RWPE2 (cell line): ENCODE data around the gene TMUB2.

Source experiments
- ATAC-seq: fragments of 200-7000 bp; cut with Tn5 transposase; 3 replicates; pipeline ENCODE4 v1.9.1; 2021; ENCODE audit warnings: low read depth
- DNase-seq: peaks from one replicate; pipeline ENCODE4 v3.0.0-alpha.2; 2020; ENCODE audit warnings: low spot score
- H3K27ac ChIP-seq: fragments of 450-650 bp; 2 replicates; pipeline ENCODE4 v1.5.1; 2017; ENCODE audit warnings: mild to moderate bottlenecking; ENCODE audit not compliant: poor library complexity, severe bottlenecking
- H3K27me3 ChIP-seq: fragments of 250-450 bp; sonication (Bioruptor Pico); 2 replicates; pipeline ENCODE4 v1.5.1; 2021; ENCODE audit warnings: mild to moderate bottlenecking, moderate library complexity; ENCODE audit not compliant: insufficient read depth, poor library complexity, severe bottlenecking
- H3K36me3 ChIP-seq: fragments of 250-450 bp; sonication (Bioruptor Pico); 2 replicates; pipeline ENCODE4 v1.5.1; 2020; ENCODE audit warnings: low read depth, mild to moderate bottlenecking, moderate library complexity
- H3K4me1 ChIP-seq: fragments of 250-450 bp; sonication (Bioruptor Pico); 2 replicates; pipeline ENCODE4 v1.5.1; 2021; ENCODE audit warnings: mild to moderate bottlenecking, moderate library complexity; ENCODE audit not compliant: insufficient read depth, poor library complexity, severe bottlenecking
- H3K4me3 ChIP-seq: fragments of 250-450 bp; sonication (Bioruptor Pico); 2 replicates; pipeline ENCODE4 v1.5.1; 2021; ENCODE audit warnings: mild to moderate bottlenecking, moderate library complexity; ENCODE audit not compliant: severe bottlenecking
- H3K9me3 ChIP-seq: fragments of 250-450 bp; sonication (Bioruptor Pico); 2 replicates; pipeline ENCODE4 v1.5.1; 2021; ENCODE audit warnings: mild to moderate bottlenecking, moderate library complexity; ENCODE audit not compliant: severe bottlenecking
- TF ChIP-seq, protein P1 (sequence below): fragments of 450-650 bp; IDR thresholded peaks from one replicate; pipeline ENCODE4 v1.5.1; 2017; ENCODE audit warnings: mild to moderate bottlenecking, moderate library complexity; ENCODE audit not compliant: poor library complexity, severe bottlenecking

TMUB2 gene

DNA sequence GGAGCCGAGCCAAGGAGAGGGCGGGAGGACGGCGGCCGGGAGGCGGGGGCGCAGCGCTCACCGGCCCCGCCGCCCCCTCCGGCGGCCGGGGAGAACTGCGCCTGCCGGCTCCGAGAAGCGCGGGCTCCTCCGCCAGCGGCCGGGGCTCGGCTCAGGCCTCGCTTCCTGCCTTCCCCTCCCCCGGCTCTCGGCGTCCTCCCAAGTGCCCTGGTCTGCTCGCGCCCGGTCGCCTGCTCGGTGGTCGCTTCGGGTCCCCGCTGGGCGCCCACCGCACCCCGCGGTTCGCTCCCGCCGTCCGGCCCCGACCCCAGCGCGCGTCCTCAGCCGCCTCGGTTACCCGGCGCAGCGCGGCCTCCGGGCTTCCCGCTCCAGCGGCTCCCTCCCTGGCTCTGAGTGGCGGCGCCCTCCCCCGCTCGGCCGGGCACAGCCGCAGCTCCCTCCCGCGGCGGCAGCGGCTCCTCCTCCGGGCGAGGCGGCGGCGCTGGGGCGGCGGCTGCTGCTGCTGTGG is 32.4 kb downstream of the TMUB2 start:
- H3K4me3 ChIP-seq, result peak overlapping the region; percentile 83
- peaks cover 31% of the 10 kb centered on the region for H3K36me3 ChIP-seq
- DNase-seq, result no peak
- H3K4me1 ChIP-seq, result peaks cover 19% of the 10 kb centered on the region
- H3K27ac ChIP-seq, result peak overlapping the region; percentile 95
- peak; percentile 29 for ATAC-seq
- TF ChIP-seq, protein P1, sequence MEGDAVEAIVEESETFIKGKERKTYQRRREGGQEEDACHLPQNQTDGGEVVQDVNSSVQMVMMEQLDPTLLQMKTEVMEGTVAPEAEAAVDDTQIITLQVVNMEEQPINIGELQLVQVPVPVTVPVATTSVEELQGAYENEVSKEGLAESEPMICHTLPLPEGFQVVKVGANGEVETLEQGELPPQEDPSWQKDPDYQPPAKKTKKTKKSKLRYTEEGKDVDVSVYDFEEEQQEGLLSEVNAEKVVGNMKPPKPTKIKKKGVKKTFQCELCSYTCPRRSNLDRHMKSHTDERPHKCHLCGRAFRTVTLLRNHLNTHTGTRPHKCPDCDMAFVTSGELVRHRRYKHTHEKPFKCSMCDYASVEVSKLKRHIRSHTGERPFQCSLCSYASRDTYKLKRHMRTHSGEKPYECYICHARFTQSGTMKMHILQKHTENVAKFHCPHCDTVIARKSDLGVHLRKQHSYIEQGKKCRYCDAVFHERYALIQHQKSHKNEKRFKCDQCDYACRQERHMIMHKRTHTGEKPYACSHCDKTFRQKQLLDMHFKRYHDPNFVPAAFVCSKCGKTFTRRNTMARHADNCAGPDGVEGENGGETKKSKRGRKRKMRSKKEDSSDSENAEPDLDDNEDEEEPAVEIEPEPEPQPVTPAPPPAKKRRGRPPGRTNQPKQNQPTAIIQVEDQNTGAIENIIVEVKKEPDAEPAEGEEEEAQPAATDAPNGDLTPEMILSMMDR, result no peak
- no peaks in the 10 kb centered on the region for H3K9me3 ChIP-seq
- H3K27me3 ChIP-seq, result no peaks in the 10 kb centered on the region

DNA sequence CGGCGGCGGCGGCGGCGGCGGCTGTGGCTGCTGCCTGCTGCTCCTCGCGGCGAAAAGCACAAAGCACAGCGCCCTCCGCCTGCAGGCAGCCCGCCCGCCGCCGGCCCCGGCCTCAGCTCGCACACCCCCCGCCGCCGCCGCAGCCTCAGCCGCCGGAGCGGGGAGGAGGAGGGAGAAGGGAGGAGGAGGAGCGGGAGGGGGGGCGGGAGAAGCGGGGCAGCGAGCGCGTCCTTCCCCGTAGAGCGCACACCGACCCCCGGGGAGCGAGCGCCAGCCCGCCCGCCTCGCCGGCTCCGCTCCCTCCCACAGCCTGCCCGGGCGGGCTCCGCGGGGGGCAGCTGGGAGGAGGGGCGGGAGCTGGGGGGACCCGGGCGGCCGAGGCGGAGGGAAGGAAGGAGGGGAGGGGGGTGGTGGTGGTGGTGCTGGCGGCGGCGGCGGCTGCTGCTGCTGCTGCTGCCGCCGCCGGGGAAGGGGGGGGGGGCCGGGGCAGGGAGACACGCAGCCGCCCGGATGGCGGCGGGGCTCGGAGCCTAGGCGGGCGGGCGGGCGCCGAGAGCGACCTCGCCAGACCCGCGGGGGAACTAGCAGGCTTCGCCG is 32.9 kb downstream of the TMUB2 start, which contains the start of gene UBTF:
UBTF (minus strand) TSS at position 60 of the 597 bp plus-strand sequence. CDS start 1,446 bp downstream, outside the sequence.
- H3K9me3 ChIP-seq, result no peaks in the 10 kb centered on the region
- H3K27me3 ChIP-seq, result no peaks in the 10 kb centered on the region
- peak within 1 kb of the TSS; percentile 83 for H3K4me3 ChIP-seq
- H3K27ac ChIP-seq, result peak within 1 kb of the TSS; percentile 95
- peaks cover 28% of the 10 kb centered on the region for H3K36me3 ChIP-seq
- TF ChIP-seq, protein P1, result no peak
- DNase-seq (peak; percentile 70), ATAC-seq (peak; percentile 2; the same call in 2 of the 3 replicates)
- H3K4me1 ChIP-seq, result peaks cover 19% of the 10 kb centered on the region

DNA sequence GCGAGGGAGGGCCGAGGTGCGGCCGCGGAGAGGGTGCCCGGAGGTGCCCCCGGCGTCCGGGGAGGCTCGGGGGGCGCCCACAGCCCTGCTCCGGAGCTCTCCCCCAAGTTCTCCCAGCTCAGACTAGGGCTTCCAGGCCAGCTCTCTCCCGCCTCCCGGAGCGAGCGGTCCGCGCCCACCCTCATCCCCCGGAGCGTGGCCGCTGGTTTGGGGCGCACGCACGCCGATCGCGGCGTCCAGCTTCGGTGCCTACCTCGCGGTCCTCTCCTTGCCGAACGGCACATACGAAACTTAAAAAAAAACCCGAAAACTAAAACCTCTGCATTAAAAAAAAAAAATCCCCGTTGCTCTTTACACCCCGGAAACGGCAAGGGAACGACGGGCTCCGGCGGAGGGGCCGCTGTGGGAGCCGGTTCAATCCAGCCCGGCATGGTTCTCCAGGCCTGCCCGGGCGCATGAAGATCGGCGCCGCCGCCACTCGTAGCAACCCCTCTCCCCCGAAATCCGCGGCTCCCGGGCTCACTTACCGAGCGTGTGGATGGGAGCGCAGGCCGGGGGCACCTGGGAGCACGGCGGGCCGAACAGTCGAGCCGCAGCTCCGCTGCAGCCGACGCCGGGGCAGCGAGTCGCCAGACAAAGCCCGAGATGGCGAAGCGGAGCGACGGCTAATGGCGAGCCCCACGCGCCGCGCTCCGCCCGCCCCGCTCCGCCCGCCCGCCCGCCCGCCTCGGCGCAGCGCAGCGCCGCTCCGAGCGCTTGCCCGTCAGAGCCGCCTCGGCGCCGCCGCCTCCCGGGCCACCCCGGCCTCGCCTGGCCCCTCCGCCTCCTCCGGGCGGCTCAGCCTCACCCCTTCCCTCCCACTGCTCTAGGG is 33.7 kb downstream of the TMUB2 start:
- Histone ChIP-seq H3K36me3 (peaks cover 20% of the 10 kb centered on the region), H3K27me3 (no peaks in the 10 kb centered on the region), H3K4me1 (peaks cover 19% of the 10 kb centered on the region), H3K9me3 (no peaks in the 10 kb centered on the region), H3K4me3 (peak overlapping the region; percentile 83), H3K27ac (peak overlapping the region; percentile 95)
- DNase-seq (no peak), ATAC-seq (peak; percentile 7; the same call in 1 of the 3 replicates)
- TF ChIP-seq, protein P1, result no peak

DNA sequence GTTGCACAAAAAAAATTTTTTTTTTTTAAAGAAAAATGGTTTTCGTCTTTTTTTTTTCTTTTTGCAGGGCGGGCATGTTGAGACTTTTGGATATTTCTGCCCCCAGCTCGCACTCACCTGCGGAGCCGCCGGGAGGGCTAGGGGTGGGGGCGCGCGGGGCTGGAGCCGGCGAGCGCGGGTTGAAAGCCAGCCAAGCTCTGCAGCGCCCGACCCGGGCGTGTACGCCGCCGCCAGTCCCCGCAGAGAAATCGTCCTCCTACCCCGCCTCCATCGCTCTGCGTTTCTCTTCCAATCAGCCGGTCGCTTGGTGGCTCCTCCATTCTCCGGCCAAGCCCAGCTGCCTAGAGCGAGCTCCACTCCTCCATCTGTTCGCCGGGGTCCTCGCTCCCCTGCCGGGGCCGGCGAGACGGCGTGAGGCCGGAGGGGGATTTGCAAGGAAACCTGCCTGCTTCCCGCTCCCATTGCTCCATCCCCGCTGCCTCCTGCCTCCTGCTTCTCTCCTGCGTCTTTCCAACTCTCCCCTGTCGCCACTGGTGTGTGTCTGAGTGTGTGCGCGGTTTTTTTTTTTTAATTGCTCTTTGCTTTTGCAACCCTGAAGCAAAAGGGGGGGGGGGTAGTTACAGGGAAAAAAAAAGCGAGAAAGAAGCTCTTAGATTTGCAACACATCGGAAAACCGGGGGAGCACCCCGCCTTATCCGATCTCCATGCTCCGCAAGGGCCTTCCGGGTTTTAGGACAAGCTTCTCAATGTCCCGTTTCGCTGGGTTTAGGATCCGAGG is 34.5 kb downstream of the TMUB2 start:
- TF ChIP-seq, protein P1, result no peak
- H3K4me1 ChIP-seq, result peaks cover 19% of the 10 kb centered on the region
- peak; percentile 32 for ATAC-seq

More for the DNA sequence above, 34.5 kb downstream of the TMUB2 start:
- Histone ChIP-seq H3K27ac (peak overlapping the region; percentile 95), H3K4me3 (peak overlapping the region; percentile 83), H3K36me3 (peaks cover 12% of the 10 kb centered on the region), H3K27me3 (no peaks in the 10 kb centered on the region), H3K9me3 (no peaks in the 10 kb centered on the region)
- peak; percentile 83 for DNase-seq
